ES-I3 (cell line): ENCODE measurements around the gene SOS1.
"Not testable (repeated sequence)": the region's sequence is repeated elsewhere in the genome, so short reads cannot be mapped to it uniquely, and the experiment has no call there.

Source experiments
- H3K36me3 ChIP-seq: 2 replicates; pipeline ENCODE4 v1.6.1; 2013; ENCODE audit warnings: mild to moderate bottlenecking, low read length, control low read depth, moderate library complexity; ENCODE audit not compliant: insufficient read depth
- H3K4me1 ChIP-seq: 2 replicates; pipeline ENCODE4 v1.6.1; 2013; ENCODE audit warnings: mild to moderate bottlenecking, control low read depth, low read length; ENCODE audit not compliant: insufficient read depth
- H3K9ac ChIP-seq: 2 replicates; pipeline ENCODE4 v1.6.1; 2013; ENCODE audit warnings: low read depth, mild to moderate bottlenecking, low read length, moderate library complexity
- H3K9me3 ChIP-seq: 2 replicates; pipeline ENCODE4 v1.6.1; 2013; ENCODE audit warnings: mild to moderate bottlenecking, low read length, moderate library complexity; ENCODE audit not compliant: control insufficient read depth, insufficient read depth

SOS1 gene

GRCh38 chr2:39061280-39061679 is 59.6 kb downstream of the SOS1 start:
- H3K36me3 ChIP-seq, result no peaks in the 10 kb centered on the region

GRCh38 chr2:39059366-39059952 is 61.4 kb downstream of the SOS1 start:
- H3K9ac ChIP-seq, result no peak overlapping the region
- no peaks in the 10 kb centered on the region; the same call in none of the 2 replicates for H3K4me1 ChIP-seq
- H3K36me3 ChIP-seq, result no peaks in the 10 kb centered on the region
- no peaks in the 10 kb centered on the region for H3K9me3 ChIP-seq

More at GRCh38 chr2:39061280-39061679, 59.6 kb downstream of the SOS1 start:
- Histone ChIP-seq H3K4me1 (no peaks in the 10 kb centered on the region; the same call in none of the 2 replicates), H3K9me3 (no peaks in the 10 kb centered on the region), H3K9ac (no peak overlapping the region)

GRCh38 chr2:39058101-39058500 is 62.8 kb downstream of the SOS1 start:
- H3K4me1 ChIP-seq, result no peaks in the 10 kb centered on the region; the same call in none of the 2 replicates
- H3K9me3 ChIP-seq, result no peaks in the 10 kb centered on the region
- no peaks in the 10 kb centered on the region for H3K36me3 ChIP-seq
- no peak overlapping the region for H3K9ac ChIP-seq

- not testable (repeated sequence) for H3K36me3 ChIP-seq, H3K9ac ChIP-seq, H3K4me1 ChIP-seq, H3K9me3 ChIP-seq
Observed at GRCh38 chr2:39052665-39053064, 68.2 kb downstream of the SOS1 start.

GRCh38 chr2:39050109-39050508 is 70.7 kb downstream of the SOS1 start:
- Histone ChIP-seq H3K9me3 (no peaks in the 10 kb centered on the region), H3K9ac (no peak overlapping the region), H3K36me3 (no peaks in the 10 kb centered on the region), H3K4me1 (no peaks in the 10 kb centered on the region)

- Histone ChIP-seq H3K9me3 (no peaks in the 10 kb centered on the region), H3K4me1 (no peaks in the 10 kb centered on the region), H3K36me3 (no peaks in the 10 kb centered on the region), H3K9ac (no peak overlapping the region)
Observed at GRCh38 chr2:39039072-39039471, 81.8 kb downstream of the SOS1 start.

- Histone ChIP-seq H3K4me1 (no peaks in the 10 kb centered on the region), H3K9ac (no peak overlapping the region), H3K36me3 (no peaks in the 10 kb centered on the region; the same call in 1 of the 2 replicates), H3K9me3 (no peaks in the 10 kb centered on the region)
Observed at GRCh38 chr2:39033980-39034379, 86.9 kb downstream of the SOS1 start.

- Histone ChIP-seq H3K36me3 (no peaks in the 10 kb centered on the region), H3K9ac (no peak overlapping the region), H3K4me1 (peaks cover 11% of the 10 kb centered on the region; the same call in 1 of the 2 replicates), H3K9me3 (no peaks in the 10 kb centered on the region)
Observed at GRCh38 chr2:39027421-39027820, 93.4 kb downstream of the SOS1 start.

DNA sequence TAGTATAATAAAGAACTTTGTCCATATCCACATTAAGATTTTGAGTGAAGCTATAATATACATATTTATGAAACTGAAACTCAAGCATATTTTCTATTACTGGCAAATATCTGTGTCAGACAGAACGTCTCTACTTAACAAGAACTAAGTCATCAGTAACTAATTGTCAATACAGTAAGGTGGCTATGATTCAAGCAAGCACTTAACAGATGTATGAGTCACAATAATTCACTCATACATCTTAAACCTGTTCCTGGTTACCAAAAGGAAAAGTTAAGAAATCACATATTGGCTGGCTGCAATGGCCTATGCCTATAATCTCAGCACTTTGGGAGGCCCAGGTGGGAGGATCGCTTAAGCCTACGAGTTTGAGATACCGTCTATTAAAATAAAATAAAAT is 96.0 kb downstream of the SOS1 start:
- H3K9ac ChIP-seq, result no peak overlapping the region
- H3K9me3 ChIP-seq, result no peaks in the 10 kb centered on the region
- peaks cover 11% of the 10 kb centered on the region; the same call in 1 of the 2 replicates for H3K4me1 ChIP-seq
- no peaks in the 10 kb centered on the region for H3K36me3 ChIP-seq

GRCh38 chr2:39023649-39024048 is 97.2 kb downstream of the SOS1 start:
- no peaks in the 10 kb centered on the region for H3K36me3 ChIP-seq
- peaks cover 11% of the 10 kb centered on the region; the same call in 1 of the 2 replicates for H3K4me1 ChIP-seq
- no peak overlapping the region for H3K9ac ChIP-seq
- no peaks in the 10 kb centered on the region for H3K9me3 ChIP-seq

DNA sequence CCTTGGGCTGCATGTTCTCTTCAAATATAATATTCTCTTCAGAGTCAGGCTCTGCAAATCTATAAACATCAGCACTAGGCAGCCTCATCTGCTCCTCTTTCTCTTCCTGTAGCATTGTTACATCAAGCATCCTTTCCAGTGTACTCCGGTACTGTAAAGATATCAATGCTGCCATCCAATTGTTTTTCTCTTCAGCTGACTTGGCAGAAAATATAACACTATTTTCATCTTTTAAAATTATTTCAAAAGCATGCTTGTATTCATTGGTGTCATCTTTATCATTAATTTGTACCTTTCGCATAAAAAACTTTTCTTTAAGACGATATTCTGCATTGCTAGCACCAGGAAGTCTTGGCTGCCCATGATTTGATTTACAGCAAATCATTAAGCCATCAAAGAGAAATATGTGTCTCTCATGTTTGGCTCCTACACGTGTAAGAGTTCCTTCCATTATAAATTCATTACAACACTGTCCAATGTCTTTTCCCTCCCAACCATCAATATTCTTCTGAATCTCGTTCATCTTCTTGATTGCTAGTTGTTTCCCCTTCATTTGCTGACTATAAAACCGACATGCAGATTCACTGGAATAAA is 98.1 kb downstream of the SOS1 start:
- H3K36me3 ChIP-seq, result no peaks in the 10 kb centered on the region
- H3K9me3 ChIP-seq, result no peaks in the 10 kb centered on the region
- H3K4me1 ChIP-seq, result peaks cover 11% of the 10 kb centered on the region; the same call in 1 of the 2 replicates
- H3K9ac ChIP-seq, result no peak overlapping the region

GRCh38 chr2:39020383-39020782 is 100.5 kb downstream of the SOS1 start:
- no peaks in the 10 kb centered on the region for H3K36me3 ChIP-seq
- no peaks in the 10 kb centered on the region for H3K9me3 ChIP-seq
- H3K4me1 ChIP-seq, result peaks cover 11% of the 10 kb centered on the region; the same call in 1 of the 2 replicates
- H3K9ac ChIP-seq, result no peak overlapping the region

- H3K36me3 ChIP-seq, result no peaks in the 10 kb centered on the region
- no peaks in the 10 kb centered on the region for H3K9me3 ChIP-seq
Observed at GRCh38 chr2:39018638-39019037, 102.2 kb downstream of the SOS1 start.

GRCh38 chr2:39017334-39017733 is 103.5 kb downstream of the SOS1 start:
- H3K36me3 ChIP-seq, result no peaks in the 10 kb centered on the region
- H3K9ac ChIP-seq, result no peak overlapping the region
- H3K4me1 ChIP-seq, result no peaks in the 10 kb centered on the region
- H3K9me3 ChIP-seq, result no peaks in the 10 kb centered on the region

More at GRCh38 chr2:39018638-39019037, 102.2 kb downstream of the SOS1 start:
- Histone ChIP-seq H3K9ac (no peak overlapping the region), H3K4me1 (peaks cover under 1% of the 10 kb centered on the region; the same call in 1 of the 2 replicates)

DNA sequence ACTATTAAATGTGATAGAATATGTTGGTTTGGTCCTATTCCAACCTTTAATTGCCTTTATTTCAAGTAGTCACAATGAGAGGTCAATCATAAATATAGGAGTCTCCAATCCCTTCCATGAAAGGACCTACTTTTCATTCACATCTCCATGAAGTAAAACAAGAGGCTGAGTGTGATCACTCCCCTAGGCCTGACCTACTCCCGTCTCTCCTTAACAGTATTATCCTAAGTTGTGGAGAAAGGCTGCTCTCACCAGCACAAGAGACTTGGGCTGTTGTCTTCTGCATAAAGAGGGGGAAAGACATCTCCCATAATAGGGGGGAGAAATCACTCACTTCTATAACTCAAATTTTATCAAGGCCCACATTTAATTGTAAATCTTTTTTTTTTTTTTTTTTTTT is 105.4 kb downstream of the SOS1 start:
- H3K9ac ChIP-seq, result no peak overlapping the region
- H3K4me1 ChIP-seq, result no peaks in the 10 kb centered on the region

More for the DNA sequence above, 105.4 kb downstream of the SOS1 start:
- Histone ChIP-seq H3K9me3 (no peaks in the 10 kb centered on the region), H3K36me3 (no peaks in the 10 kb centered on the region)
